HCT116 (cell line): ENCODE data around the gene MED14. TPM values are rescaled to one million over a fixed set of nuclear protein-coding genes. Genes with fewer than 3 reads are reported as not detected.
"Not testable (repeated sequence)": the region's sequence is repeated elsewhere in the genome, so short reads cannot be mapped to it uniquely, and the experiment has no call there.

Experiments used
- ATAC-seq: fragments of 200-7000 bp; cut with Tn5 transposase; 2 replicates; pipeline ENCODE4 v1.9.1; 2020; ENCODE audit warnings: mild to moderate bottlenecking, moderate library complexity
- BruUV-seq: library from RNA; stranded (reverse); fragments of 400-500 nt; replicated peaks from 2 replicates; lab custom pipeline; 2021; lab: Mats Ljungman, UMichigan
- CTCF ChIA-PET: fragments of 300-600 bp; sonication (Branson Sonifier 250); formaldehyde crosslinking; loops from one replicate; lab custom pipeline; 2021; ENCODE audit warnings: antibody characterized with exemption; lab: Charles Lee
- POLR2A ChIA-PET: fragments of 300-600, 350-600 bp; sonication (Branson Sonifier 250); formaldehyde crosslinking; loops from one replicate; lab custom pipeline; 2021; ENCODE audit warnings: antibody characterized with exemption; lab: Charles Lee
- RAD21 ChIA-PET, 2 experiments: fragments of 300-600 bp; sonication (Branson Sonifier 250); formaldehyde crosslinking; loops; one replicate each; lab custom pipeline; 2023; ENCODE audit warnings: low total read pairs in 2 of 2; ENCODE audit not compliant: uncharacterized antibody in 2 of 2, unreplicated experiment in 2 of 2, low non-redundant PET in 1 of 2; lab: Charles Lee
- DNase-seq: peaks from one replicate; pipeline ENCODE4 v3.0.0-alpha.2; 2010; ENCODE audit warnings: low read depth, low spot score
- H2AFZ ChIP-seq: fragments of 200-600 bp; shearing (Covaris generic), sonication (generic); 2 replicates; pipeline ENCODE4 v1.6.1; 2017; ENCODE audit warnings: low read depth, mixed run types, mixed read lengths, antibody characterized with exemption, low read length; ENCODE audit not compliant: poor library complexity, severe bottlenecking
- H3K27ac ChIP-seq: 2 replicates; pipeline ENCODE4 v1.5.1; 2012; ENCODE audit warnings: low read depth, low read length
- H3K27me3 ChIP-seq: fragments of 200-600 bp; sonication (generic); 2 replicates; pipeline ENCODE4 v1.6.1; 2016; ENCODE audit warnings: mixed run types, low read length, mixed read lengths; ENCODE audit not compliant: insufficient read depth
- H3K36me3 ChIP-seq, 2 experiments: fragments of 200-500 bp in 1 of 2; fragments of 200-600 bp in 1 of 2; sonication (Bioruptor generic) in 1 of 2; sonication (generic) in 1 of 2; 2 replicates each; pipeline versions ENCODE4 v1.5.1 to v1.6.1; 2014 to 2016; ENCODE audit warnings: low read length in 2 of 2, inconsistent platforms in 1 of 2, mixed read lengths in 1 of 2, mixed run types in 1 of 2; ENCODE audit not compliant: insufficient read depth in 2 of 2, control insufficient read depth in 1 of 2
- H3K4me1 ChIP-seq, 2 experiments: fragments of 200-600 bp in 1 of 2; sonication (generic) in 1 of 2; 2 replicates each; pipeline versions ENCODE4 v1.5.1 to v1.6.1; 2012 to 2017; ENCODE audit warnings: low read length in 2 of 2, inconsistent platforms in 1 of 2, mild to moderate bottlenecking in 1 of 2, mixed read lengths in 1 of 2, mixed run types in 1 of 2, moderate library complexity in 1 of 2; ENCODE audit not compliant: insufficient read depth in 2 of 2, control insufficient read depth in 1 of 2
- H3K4me2 ChIP-seq: fragments of 200-600 bp; sonication (generic); 2 replicates; pipeline ENCODE4 v1.6.1; 2017; ENCODE audit warnings: mixed run types, low read length, mixed read lengths
- H3K4me3 ChIP-seq, 2 experiments: fragments of 200-600 bp in 1 of 2; sonication (generic) in 1 of 2; replicated peaks in 1 of 2; 2 replicates each; pipeline ENCODE4 v1.5.1; 2011 to 2016; ENCODE audit warnings: low read length in 2 of 2, control low read depth in 1 of 2, low read depth in 1 of 2, mild to moderate bottlenecking in 1 of 2, mixed read lengths in 1 of 2, mixed run types in 1 of 2
- H3K79me2 ChIP-seq: fragments of 200-600 bp; sonication (generic); 2 replicates; pipeline ENCODE4 v1.6.1; 2017; ENCODE audit warnings: mild to moderate bottlenecking, mixed run types, low read length, moderate library complexity, mixed read lengths; ENCODE audit not compliant: insufficient read depth
- H3K9ac ChIP-seq: fragments of 200-600 bp; sonication (generic); 2 replicates; pipeline ENCODE4 v1.6.1; 2016; ENCODE audit warnings: low read length, mixed read lengths
- H3K9me2 ChIP-seq: fragments of 200-600 bp; sonication (generic), shearing (Covaris generic); 2 replicates; pipeline ENCODE4 v1.6.1; 2017; ENCODE audit warnings: mixed run types, mild to moderate bottlenecking, moderate library complexity; ENCODE audit not compliant: insufficient read depth
- H3K9me3 ChIP-seq, 2 experiments: fragments of 200-500 bp in 1 of 2; fragments of 200-600 bp in 1 of 2; sonication (Bioruptor generic) in 1 of 2; sonication (generic) in 1 of 2; 2 replicates each; pipeline ENCODE4 v1.6.1; 2014 to 2017; ENCODE audit warnings: low read length in 2 of 2, mixed read lengths in 2 of 2, inconsistent platforms in 1 of 2, low read depth in 1 of 2, mild to moderate bottlenecking in 1 of 2, mixed run types in 1 of 2, moderate library complexity in 1 of 2; ENCODE audit not compliant: control insufficient read depth in 1 of 2, insufficient read depth in 1 of 2
- H4K20me1 ChIP-seq: fragments of 200-600 bp; sonication (generic), shearing (Covaris generic); 2 replicates; pipeline ENCODE4 v1.6.1; 2017; ENCODE audit warnings: mixed run types, mild to moderate bottlenecking, moderate library complexity; ENCODE audit not compliant: insufficient read depth
- CEBPB ChIP-seq: IDR thresholded peaks from 2 replicates; pipeline ENCODE4 v1.6.1; 2012; ENCODE audit warnings: low read depth
- ELF1 ChIP-seq: IDR thresholded peaks from 2 replicates; pipeline ENCODE4 v1.6.1; 2012; ENCODE audit warnings: low read depth, borderline replicate concordance
- EZH2phosphoT487 ChIP-seq: fragments of 200-600 bp; IDR thresholded peaks from 2 replicates; pipeline ENCODE4 v1.6.1; 2018; ENCODE audit warnings: antibody characterized with exemption, borderline replicate concordance
- FOSL1 ChIP-seq: IDR thresholded peaks from 2 replicates; pipeline ENCODE4 v1.6.1; 2012; ENCODE audit warnings: low read depth
- JUND ChIP-seq: IDR thresholded peaks from 2 replicates; pipeline ENCODE4 v1.6.1; 2012
- POLR2A ChIP-seq: IDR thresholded peaks from 2 replicates; pipeline ENCODE4 v1.7.0; 2011; ENCODE audit warnings: borderline replicate concordance; ENCODE audit not compliant: insufficient read depth, insufficient read length; ENCODE audit errors: extremely low read depth
- POLR2AphosphoS5 ChIP-seq: IDR thresholded peaks from 2 replicates; pipeline ENCODE4 v1.6.1; 2011; ENCODE audit warnings: mild to moderate bottlenecking, low read depth, low read length, moderate library complexity
- RAD21 ChIP-seq: IDR thresholded peaks from 2 replicates; pipeline ENCODE4 v1.6.1; 2012; ENCODE audit warnings: low read depth, mild to moderate bottlenecking
- ZFX ChIP-seq: fragments of 450-650 bp; IDR thresholded peaks from 2 replicates; pipeline ENCODE4 v1.6.1; 2017
- intact Hi-C: fragments of 100-400 bp; cut with micrococcal nuclease; formaldehyde crosslinking; loops from 2 replicates; pipeline ENCODE4 v1.10.0; 2022
- total RNA-seq: library from RNA; stranded (reverse); gene quantifications from one replicate; pipeline ENCODE4 v1.2.1, GENCODE V29; 2021; ENCODE audit not compliant: unreplicated experiment
- TF ChIP-seq, protein P1 (sequence below): IDR thresholded peaks from 2 replicates; pipeline ENCODE4 v1.6.1; 2011; ENCODE audit warnings: mild to moderate bottlenecking, low read length, moderate library complexity; ENCODE audit not compliant: insufficient replicate concordance; ENCODE audit errors: extremely low read depth
- TF ChIP-seq, protein P2 (sequence below): IDR thresholded peaks from 2 replicates; pipeline ENCODE4 v1.6.1; 2012

MED14 gene
- total RNA-seq, 1 experiment from 2014 or later = 51.8 TPM

DNA sequence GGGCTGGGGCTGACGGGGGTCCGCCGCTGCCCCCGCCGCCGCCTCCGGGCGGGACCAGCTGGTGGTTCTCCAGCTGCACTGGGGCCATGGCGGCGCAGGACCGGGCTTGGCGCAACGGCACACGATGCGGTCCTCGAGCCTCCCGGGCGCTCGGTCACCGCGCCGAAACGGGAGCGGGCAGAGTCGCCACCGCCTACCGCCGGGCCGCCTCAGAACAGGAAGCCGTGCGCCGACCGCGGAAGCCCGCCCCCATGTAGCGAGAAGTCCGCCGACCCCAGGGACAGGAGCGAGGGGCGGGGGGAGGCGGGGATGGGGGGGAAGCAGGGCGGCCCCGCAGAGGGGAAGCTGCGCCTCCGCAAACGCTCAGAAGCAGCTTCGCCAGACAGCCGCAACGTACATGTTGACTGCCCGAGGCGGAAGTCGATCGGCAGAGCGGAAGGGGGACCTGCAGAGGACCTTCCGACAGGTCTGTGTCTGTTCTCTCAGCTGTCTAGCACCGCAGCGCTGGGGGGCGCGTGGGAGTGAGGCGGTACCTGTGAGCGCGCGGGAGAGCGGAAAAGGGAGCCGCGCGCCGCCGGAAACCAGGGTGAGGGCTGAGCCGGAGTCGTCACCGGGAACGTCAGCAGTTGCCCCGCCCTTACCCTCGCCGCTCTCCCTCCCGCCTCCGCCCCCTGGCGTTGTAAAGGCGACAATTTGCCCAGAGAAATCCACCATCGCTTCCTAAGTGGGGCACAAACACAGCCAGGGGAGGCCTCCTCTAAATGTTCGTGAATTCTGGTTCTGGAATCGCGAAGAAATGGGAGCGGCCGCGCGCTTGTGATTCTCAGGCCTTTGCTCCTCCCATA, at the start of gene MED14 (continued):
- TF ChIP-seq, protein P1, sequence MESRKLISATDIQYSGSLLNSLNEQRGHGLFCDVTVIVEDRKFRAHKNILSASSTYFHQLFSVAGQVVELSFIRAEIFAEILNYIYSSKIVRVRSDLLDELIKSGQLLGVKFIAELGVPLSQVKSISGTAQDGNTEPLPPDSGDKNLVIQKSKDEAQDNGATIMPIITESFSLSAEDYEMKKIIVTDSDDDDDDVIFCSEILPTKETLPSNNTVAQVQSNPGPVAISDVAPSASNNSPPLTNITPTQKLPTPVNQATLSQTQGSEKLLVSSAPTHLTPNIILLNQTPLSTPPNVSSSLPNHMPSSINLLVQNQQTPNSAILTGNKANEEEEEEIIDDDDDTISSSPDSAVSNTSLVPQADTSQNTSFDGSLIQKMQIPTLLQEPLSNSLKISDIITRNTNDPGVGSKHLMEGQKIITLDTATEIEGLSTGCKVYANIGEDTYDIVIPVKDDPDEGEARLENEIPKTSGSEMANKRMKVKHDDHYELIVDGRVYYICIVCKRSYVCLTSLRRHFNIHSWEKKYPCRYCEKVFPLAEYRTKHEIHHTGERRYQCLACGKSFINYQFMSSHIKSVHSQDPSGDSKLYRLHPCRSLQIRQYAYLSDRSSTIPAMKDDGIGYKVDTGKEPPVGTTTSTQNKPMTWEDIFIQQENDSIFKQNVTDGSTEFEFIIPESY = no peak
- peak; percentile 12; the same call in 1 of the 2 replicates for TF ChIP-seq RAD21
- peak; percentile 70 for TF ChIP-seq POLR2AphosphoS5
- no peak for TF ChIP-seq CEBPB
- no peak for TF ChIP-seq ZFX

DNA sequence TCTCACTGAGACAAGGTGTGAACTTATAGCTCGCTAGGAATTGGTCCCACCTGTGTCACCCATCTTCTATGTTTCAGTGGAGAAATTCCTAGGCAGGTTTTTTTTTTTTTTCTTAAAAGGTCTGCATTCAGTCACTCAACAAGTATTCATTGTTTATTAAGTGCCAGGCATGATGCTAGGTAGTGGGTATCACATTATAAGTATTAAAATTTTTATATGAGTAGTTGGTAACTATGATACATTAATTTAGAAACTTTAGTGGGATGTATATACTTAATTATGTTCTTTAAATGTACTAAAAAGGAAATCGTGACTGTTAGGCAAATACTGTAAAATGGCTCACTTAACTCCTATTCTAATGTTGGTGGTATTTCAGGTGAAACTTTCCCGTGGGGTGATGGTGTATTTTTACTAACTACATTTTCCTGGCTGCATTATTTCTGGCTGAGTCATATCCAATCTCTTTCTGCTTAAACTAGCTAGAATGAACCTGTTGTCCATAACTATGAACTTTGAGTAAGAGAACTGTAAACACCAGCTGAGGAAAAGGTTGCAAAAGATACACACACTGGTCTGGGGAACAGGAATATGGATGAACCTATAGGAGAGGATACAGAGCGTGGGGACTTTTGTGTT, 49.3 kb upstream of the MED14 start:
- no peak for ATAC-seq
- H3K9me2 ChIP-seq = no peaks in the 10 kb centered on the region
- ChIA-PET RAD21 (no interaction called here), CTCF (no interaction called here), POLR2A (no interaction called here)
- no peaks in the 10 kb centered on the region for H3K79me2 ChIP-seq
- H3K9me3 ChIP-seq = no peaks in the 10 kb centered on the region
- TF ChIP-seq ZFX (no peak), JUND (no peak), CEBPB (no peak), ELF1 (no peak), EZH2phosphoT487 (no peak), FOSL1 (no peak), RAD21 (no peak), POLR2A (no peak)
- TF ChIP-seq, protein P2, sequence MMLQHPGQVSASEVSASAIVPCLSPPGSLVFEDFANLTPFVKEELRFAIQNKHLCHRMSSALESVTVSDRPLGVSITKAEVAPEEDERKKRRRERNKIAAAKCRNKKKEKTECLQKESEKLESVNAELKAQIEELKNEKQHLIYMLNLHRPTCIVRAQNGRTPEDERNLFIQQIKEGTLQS = no peak
- TF ChIP-seq, protein P1 = no peak
- DNase-seq = no peak
- intact Hi-C loops = no loop called here
- H3K36me3 ChIP-seq = no peaks in the 10 kb centered on the region
- no peaks in the 10 kb centered on the region for H3K27me3 ChIP-seq
- peaks cover 0 to 7% of the 10 kb centered on the region in 2 experiments; a peak in 2 of 4 replicates for H3K4me1 ChIP-seq
- H2AFZ ChIP-seq = peak overlapping the region; percentile 54
- H3K27ac ChIP-seq = no peak overlapping the region
- no peak overlapping the region for H3K4me2 ChIP-seq
- H3K9ac ChIP-seq = no peak overlapping the region
- no peak overlapping the region for H3K4me3 ChIP-seq
- H4K20me1 ChIP-seq = no peaks in the 10 kb centered on the region
- BruUV-seq = no TSS peak

DNA sequence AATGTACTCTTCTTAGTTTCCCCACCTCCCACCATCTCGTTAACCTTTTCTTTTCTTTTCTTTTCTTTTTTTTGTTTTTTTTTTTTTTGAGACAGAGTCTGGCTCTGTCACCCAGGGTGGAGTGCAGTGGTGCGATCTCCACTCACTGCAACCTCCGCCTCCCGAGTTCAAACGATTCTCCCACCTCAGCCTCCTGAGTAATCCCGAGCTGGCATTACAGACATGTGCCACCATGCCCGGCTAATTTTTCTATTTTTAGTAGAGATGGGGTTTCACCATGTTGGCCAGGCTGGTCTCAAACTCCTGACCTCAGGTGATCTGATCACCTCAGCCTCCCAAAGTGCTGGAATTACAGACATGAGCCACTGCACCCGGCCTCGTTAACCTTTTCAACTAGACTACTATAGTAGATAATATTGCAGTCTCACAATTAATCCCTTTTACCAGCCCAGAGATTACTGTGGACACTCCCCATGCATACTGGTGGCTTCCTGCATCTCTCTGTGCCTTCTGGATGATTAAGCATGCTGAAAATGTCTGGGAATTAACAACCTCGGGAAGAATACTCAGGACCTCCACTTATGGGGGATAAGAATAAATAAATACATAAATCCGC, 47.4 kb upstream of the MED14 start:
- intact Hi-C loops, H3K27me3 ChIP-seq, H3K9me2 ChIP-seq, DNase-seq, H3K36me3 ChIP-seq, H3K27ac ChIP-seq, RAD21 ChIA-PET, BruUV-seq, H3K9me3 ChIP-seq, H3K4me2 ChIP-seq, H3K79me2 ChIP-seq, POLR2A ChIA-PET, CTCF ChIA-PET, H3K9ac ChIP-seq, H3K4me3 ChIP-seq, H2AFZ ChIP-seq, H4K20me1 ChIP-seq, ATAC-seq: not testable (repeated sequence)
- H3K4me1 ChIP-seq = peaks cover 3 to 21% of the 10 kb centered on the region in 2 experiments; a peak in 2 of 4 replicates
